Measurements from ENCODE around the gene MYO6.
"Not testable (repeated sequence)": the region's sequence is repeated elsewhere in the genome, so short reads cannot be mapped to it uniquely, and the experiment has no call there.

Gene MYO6

DNA sequence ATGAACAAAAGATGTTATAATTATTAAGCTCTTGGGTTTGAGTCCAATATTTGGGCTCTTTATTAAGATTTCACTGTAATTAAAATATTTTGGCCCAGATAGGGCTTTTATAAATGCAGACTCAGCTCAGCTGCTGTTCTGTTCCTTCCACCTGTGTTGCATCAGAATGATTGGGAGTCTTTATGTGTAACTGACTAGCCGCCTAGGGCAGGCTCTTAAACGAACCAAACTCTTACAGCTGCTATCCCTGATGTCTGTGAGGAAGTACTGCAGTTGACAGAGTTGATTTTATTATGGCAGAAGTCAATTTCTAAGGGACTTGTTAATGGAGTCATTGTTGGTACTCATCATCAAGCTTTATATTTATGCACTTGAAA, 144.7 kb downstream of the MYO6 start:
- DNase-seq = no peak

DNA sequence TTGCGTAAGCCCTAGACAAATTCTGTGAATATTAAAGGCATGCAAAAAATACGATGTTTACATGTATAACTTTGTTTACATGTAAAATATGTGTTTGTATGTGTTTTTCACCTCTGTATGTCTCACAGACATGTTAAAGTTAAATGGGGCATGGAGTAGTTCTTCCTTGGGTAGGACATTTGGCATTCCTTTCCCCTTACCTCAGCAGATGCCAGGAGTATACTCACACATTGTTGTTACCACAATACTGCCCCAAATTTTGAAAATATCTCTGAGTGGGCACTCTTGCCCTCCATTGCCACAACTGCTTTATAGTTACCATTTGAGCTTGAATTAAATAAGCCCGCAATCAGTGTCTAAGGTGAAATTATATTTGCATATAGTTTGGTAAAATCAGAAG, 147.5 kb downstream of the MYO6 start:
- no peak for DNase-seq

GRCh38 chr6:75900216-75900615, 151.2 kb downstream of the MYO6 start:
- DNase-seq = not testable (repeated sequence)

DNA sequence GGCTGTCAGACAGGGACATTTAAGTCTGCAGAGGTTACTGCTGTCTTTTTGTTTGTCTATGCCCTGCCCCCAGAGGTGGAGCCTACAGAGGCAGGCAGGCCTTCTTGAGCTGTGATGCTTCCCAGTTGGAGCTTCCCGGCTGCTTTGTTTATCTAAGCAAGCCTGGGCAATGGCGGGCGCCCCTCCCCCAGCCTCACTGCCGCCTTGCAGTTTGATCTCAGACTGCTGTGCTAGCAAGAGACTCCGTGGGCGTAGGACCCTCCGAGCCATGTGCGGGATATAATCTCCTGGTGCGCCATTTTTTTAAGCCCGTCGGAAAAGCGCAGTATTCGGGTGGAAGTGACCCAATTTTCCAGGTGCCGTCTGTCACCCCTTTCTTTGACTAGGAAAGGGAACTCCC, 156.1 kb downstream of the MYO6 start:
- not testable (repeated sequence) for DNase-seq

DNA sequence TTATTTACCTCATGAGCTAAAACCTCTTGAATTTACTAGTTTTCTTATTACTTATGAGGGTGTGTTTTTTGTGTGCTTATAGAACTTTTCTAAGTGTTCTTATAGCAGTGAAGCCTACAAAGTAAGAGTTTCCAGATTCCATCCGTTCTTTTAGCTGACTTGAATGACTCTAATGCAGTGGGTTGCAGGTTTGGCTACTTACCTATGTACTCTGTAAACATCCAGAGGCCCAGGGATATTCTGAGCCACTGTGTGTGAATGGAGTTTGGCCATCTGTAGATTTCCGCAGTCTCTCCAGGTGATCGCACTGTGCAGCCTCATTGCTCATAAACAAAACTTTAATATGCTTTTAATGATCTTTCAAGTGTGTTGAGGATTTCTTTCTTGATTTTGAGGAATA, 157.8 kb downstream of the MYO6 start:
- DNase-seq = no peak

GRCh38 chr6:75907444-75907843, 158.4 kb downstream of the MYO6 start:
- no peak for DNase-seq

- no peak for DNase-seq
Observed at GRCh38 chr6:75913040-75913439, 164.0 kb downstream of the MYO6 start.

GRCh38 chr6:75922226-75922625, 173.2 kb downstream of the MYO6 start:
- no peak for DNase-seq

DNA sequence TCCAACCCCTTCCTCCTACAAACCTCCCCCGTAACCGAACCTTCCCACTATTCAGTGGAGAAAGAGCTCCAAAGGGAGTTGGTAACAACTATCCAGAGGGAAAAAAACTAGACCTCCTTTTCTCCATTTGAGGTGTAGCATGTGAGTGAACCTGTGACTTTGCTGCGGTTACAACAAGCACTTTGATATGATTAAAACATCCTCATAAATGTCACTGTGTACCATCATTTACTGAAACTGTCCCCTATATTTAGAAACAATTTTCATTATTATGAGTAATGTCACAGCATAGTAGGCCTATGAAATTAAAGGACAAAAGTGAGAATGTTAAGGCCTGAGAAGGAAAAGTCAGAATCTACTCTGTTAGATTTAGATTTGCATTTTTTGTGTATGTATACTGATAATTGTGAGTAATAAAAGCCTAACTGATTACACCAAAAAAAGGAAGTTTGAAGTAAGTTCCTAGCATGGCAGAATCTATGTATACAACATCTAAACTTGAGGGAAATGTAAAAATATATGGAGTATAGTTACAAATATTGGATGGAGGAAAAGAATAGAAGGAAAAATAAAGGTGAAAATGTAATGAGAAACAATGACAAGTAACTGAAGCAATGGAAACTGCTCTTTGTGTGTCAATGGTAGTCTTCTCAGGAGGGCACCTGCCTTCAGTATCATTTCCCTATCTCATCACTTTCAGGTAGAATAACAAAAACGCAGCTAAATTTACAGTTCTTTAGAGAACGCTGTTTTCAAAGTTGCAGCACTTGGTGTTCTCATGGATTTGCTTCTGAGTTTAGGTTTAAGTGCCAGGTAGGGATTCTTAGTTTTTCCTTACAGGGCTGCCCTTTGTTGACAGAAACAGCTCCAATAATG, 177.5 kb downstream of the MYO6 start:
- no peak for DNase-seq

GRCh38 chr6:75931011-75931680, 182.1 kb downstream of the MYO6 start:
- no peak for DNase-seq

DNA sequence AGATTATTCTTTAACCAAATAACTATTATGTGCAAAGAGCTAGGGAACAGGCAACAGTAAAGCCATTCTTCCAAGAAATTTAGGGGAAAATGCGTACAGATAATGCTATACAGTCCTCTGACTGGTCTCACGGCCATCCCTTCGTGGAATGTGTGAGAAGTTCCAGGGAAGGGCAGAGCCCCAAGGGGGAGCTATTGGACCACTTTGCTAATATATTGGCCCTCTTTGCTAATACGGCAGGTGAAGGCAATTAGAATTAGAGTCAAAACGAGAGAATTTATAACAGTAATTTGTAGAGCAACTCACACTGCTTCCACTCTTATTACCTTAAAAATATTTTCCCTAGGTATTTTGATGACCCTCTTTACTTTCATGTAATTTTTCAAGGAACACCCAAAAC, 183.0 kb downstream of the MYO6 start:
- DNase-seq = no peak

DNA sequence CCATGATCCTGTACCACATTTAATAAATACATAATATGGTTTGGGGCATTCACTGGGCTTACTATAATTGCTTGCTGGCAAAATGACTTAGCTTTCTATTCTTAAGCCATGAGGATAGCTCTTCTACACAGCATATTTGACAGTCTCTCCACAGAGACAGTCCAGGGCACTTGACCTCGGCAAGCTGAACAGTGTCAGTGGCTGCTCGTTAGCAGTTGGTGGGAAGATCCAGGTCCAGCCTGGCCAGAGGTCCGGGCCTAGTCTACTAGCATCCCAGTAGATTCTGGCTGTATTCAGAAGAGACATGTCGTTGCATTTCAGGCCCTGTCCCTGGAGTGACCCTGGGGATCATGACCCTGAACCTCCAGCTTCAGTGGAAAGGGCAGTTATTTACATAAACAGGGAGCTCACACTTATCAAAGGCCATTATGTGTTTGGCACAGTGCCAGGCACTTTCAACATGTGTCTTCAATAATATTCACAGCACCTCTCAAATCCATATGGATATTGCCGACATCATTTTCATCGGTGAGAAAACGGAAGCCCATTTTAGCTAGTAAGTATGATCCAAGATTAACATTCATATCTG, 184.4 kb downstream of the MYO6 start:
- DNase-seq = no peak

- DNase-seq = peak; percentile 27
Observed at GRCh38 chr6:75934643-75935472, 185.8 kb downstream of the MYO6 start.

DNA sequence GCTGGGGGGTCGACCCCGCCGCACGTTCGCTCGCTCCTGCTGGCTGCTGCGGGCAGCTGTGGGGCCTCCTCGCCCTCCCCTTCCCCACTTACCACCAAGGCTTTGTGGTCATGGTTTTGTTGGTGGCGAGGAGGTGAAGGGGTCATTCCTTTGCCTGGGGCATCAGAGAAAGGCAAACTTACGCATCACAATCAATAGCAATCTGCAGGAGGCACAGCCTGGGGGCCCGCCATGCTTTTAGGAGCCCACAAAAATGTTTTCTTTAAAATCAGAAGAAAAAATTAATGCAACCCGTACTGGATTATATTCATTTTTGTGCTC, 186.4 kb downstream of the MYO6 start:
- no peak for DNase-seq

DNA sequence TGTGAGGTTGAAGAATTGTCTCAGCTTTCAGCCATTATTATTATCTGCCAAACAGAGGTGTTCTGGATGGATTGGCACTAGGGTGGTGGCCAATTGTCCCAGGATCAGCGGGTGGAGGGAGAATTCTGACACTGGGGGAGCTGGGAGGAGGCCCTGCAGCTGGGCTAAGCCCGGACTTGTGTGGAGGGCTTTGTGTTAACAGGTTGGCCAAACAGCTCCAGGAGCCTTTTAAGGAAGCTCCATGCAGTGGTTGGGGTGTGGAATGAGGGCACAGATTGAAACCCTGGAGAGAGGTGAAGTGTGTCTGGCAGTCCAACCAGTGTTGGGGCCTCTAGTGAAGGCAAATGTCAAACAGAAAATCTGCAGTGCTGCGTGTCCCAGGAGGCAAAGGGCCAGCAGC, 187.6 kb downstream of the MYO6 start:
- DNase-seq = no peak

DNA sequence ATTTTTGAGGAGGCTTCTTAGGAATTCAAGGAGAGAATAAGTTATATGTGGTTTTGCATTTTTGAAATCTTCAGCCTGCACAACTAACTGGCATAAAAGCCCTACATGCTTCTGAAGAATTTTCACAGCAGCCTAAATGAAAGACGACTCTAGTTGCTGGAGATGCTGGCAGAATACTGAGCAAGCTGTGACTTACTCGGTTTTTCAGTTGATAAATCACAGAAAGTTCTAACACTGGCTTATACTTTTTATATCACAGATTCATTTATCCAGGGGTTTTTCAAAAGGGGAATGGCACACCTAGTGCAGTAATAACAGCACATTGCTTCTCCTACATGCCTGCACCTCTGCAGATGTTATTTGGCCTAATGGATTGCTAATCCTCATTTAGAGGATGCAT, 188.8 kb downstream of the MYO6 start:
- DNase-seq = no peak

GRCh38 chr6:75940564-75940963, 191.5 kb downstream of the MYO6 start:
- no peak for DNase-seq

- DNase-seq = no peak
Observed at GRCh38 chr6:75941509-75941908, 192.5 kb downstream of the MYO6 start.

- DNase-seq = no peak
Observed at GRCh38 chr6:75943381-75943780, 194.3 kb downstream of the MYO6 start.

DNA sequence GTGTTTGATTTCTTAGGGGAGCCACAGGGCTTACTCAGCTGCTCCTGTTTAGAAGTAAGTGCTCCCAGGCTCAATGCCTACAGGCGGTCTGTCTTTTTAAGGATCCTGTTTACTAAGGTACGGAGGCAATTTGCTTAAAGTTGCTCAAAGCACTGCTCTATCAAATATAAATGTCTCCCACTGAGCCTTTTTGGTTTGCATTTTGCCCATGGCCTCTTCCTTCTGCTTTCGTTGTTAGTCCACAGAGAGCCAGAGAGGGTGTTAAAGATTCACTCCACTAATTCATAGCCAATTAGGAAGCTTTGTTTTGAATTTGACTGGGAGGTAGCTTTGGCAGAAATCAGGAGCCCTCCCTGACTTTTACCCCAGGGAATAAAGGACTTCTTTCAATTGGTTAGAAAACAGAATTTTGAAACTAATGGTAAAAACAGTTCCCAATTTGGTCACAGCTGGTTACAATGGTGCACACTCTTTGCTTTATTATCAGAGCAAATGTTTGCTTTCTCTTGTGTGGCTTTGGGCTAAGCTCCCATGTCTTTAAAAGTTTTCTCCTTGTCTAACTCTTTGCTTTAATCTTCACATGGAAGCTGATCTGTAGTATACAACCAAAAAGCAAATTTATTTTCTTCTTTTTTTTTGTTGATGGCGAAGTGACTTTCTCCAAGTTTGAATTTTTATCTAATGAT, 197.2 kb downstream of the MYO6 start:
- no peak for DNase-seq

DNA sequence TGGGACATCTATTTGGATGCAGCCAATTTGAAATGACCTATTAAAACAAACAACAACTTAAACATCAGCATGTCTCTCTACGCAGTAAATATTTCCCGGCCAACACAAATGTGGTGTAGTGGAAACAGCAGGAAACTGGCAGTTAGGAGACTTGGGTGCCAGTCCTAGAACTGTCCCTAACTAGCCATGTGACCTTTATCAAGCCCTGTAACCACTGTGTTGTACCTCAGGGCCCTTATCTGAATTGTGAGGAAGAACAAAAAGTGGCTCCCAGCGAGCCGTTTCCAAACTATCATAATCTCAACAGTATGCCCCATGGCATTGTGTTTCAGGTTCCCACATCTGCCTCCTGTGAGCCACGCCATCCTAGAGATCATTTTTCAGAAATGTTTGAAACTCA, 198.9 kb downstream of the MYO6 start:
- DNase-seq = no peak

- DNase-seq = no peak
Observed at GRCh38 chr6:75952128-75952527, 203.1 kb downstream of the MYO6 start.

GRCh38 chr6:75963569-75963968, 214.5 kb downstream of the MYO6 start:
- no peak for DNase-seq
